ENCODE data around the gene B3GNT7.

GRCh38 chr2:231399046-231399852 lies 3.7 kb downstream of the B3GNT7 start:
- TF ChIP-seq CTCF (conservative IDR thresholded peaks at IDR 0.05; ENCODE audit: low read length) (no peak), EZH2phosphoT487 (IDR thresholded peaks at IDR 0.05; ENCODE audit: borderline replicate concordance) (no peak)

Data from Loucy (cell line).